Activated naive CD8-positive, alpha-beta T cell treated with anti-CD3 and anti-CD28 coated beads, Interleukin-2, amount 50 U/mL, for 16 hours (primary cell): ENCODE results near the gene AHCTF1.
"Not testable (repeated sequence)": the region's sequence is repeated elsewhere in the genome, so short reads cannot be mapped to it uniquely, and the experiment has no call there.

Experiments
- DNase-seq: peaks from one replicate; pipeline ENCODE4 v3.0.0-alpha.2; 2020; ENCODE audit warnings: low read depth, low spot score

AHCTF1 gene

GRCh38 chr1:246837418-246838117 is 94.2 kb downstream of the AHCTF1 start:
- DNase-seq: no peak

- no peak for DNase-seq
Observed at GRCh38 chr1:246836209-246836966, 95.4 kb downstream of the AHCTF1 start.

- DNase-seq: no peak
Observed at GRCh38 chr1:246831543-246831942, 100.2 kb downstream of the AHCTF1 start.

GRCh38 chr1:246828818-246829217 is 102.9 kb downstream of the AHCTF1 start:
- DNase-seq: no peak

DNA sequence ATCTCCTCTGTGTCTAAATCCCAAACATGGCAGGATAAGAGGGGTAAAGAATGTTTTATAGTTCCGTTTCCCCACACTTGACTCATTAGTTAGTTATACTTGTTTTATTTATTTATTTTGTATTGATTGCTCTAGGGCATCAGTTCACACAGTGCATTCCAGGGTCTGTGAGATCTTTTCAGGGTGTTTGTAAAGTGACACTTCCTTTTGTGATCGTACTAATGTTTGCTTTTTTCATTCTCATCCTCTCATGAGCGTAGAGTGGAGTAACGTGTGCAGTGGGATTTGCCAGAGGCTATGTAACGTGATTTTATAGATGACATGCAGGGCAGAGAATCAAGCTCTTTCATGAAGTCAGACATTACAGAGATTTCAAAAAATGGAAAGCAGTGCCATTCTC is 104.4 kb downstream of the AHCTF1 start:
- DNase-seq: no peak

DNA sequence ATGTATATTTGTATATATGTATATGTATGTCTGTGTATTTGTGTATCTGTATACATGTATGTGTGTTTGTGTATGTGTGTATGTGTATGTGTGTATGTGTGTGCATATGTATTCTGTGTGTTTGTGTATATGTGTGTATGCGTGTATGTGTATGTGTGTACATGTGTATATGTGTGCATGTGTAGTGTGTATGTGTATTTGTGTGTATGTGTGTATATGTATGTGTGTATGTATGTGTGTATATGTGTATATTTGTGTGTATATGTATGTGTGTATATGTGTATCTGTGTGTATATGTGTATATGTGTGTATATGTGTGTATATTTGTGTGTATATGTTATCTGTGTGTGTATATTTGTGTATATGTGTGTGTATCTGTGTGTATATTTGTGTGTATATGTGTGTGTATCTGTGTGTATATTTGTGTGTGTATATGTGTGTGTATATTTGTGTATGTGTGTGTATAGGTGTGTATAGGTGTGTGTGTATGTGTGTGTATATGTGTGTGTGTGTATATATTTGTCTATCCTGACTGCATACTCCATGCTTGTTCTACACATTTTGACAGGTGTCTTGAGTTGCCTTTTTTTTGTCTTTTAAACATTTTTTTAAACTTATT is 106.1 kb downstream of the AHCTF1 start:
- DNase-seq: no peak

DNA sequence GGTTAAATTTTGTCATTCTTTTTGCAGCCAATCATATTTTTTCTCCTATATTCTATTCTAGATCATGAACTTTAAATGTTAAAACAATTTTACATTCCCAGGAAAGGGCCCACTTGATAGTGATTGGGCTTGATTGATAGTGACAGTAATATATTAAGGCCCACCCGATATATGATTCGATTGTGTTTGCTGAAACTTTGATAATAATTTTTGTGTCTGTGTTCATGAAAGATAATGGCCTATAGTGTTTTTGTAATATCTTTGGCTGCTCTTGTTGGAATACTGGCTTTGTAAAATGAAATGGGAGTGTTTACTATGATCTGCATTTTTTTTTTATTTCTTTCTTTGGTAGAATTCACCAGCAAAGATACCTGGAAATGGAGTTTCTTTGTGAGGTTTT is 107.2 kb downstream of the AHCTF1 start:
- no peak for DNase-seq

- DNase-seq: not testable (repeated sequence)
Observed at GRCh38 chr1:246822154-246822553, 109.6 kb downstream of the AHCTF1 start.

GRCh38 chr1:246820666-246821065 is 111.1 kb downstream of the AHCTF1 start:
- no peak for DNase-seq

DNA sequence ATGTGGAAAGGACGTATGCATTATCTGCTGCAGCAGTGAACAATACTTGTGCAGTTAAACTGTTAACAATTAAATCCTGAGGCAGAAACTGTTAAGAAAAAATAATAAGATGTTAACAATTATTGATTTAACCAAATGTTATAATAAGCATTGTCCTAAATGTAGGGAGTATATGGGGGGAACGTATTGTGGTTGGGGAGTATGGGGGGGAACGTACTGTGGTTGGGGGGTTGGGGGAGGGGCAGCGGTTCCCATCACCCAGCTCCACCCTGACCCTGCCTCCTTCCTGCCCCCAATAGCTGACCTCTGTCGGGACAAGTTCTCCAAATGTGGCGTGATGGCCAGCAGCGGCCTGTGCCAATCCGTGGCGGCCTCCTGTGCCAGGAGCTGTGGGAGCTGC is 114.0 kb downstream of the AHCTF1 start:
- DNase-seq: not testable (repeated sequence)

GRCh38 chr1:246815693-246816270 is 116.0 kb downstream of the AHCTF1 start:
- no peak for DNase-seq

DNA sequence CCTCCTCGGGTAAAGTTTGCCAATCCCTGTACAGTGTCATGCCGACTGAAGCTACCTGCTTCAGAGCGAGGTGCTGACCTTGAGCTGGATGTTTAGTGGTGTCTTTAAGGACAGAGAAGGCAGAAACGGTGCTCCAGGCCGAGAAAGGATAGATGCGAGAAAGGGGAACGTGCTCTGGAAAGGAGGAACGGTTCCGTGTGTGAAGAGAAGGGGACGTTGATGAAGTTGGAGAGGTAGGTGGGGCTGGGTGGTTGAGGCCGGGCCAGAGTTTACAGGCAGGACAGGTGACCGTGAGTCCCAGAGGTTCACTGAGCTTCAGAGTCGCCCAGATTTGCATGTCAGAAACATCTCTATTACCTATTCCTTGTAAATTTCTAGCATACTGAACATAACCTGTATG is 116.9 kb downstream of the AHCTF1 start:
- DNase-seq: no peak

GRCh38 chr1:246813325-246813724 is 118.4 kb downstream of the AHCTF1 start:
- not testable (repeated sequence) for DNase-seq

DNA sequence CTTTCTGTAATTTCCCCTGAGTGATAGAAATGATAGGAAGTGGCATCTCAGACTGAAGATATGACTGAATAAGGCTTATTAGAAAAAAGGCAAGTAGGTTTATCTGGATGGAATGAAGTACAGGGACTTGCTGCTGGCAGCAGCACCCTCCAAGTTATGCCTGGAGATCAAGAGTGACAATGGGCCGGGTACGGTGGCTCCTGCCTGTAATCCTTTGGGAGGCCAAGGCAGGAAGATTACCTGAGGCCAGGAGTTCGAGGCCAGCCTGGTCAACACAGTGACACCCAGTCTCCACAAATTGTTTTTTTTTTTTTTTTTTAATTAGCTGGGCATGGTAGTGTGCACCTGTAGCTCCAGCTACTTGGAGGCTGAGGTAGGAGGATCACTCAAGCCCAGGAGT is 119.8 kb downstream of the AHCTF1 start:
- DNase-seq: no peak

GRCh38 chr1:246809473-246809872 is 122.3 kb downstream of the AHCTF1 start:
- DNase-seq: no peak

- no peak for DNase-seq
Observed at GRCh38 chr1:246805135-246805716, 126.5 kb downstream of the AHCTF1 start.

GRCh38 chr1:246803883-246804282 is 127.9 kb downstream of the AHCTF1 start:
- no peak for DNase-seq

- DNase-seq: no peak
Observed at GRCh38 chr1:246803373-246803772, 128.4 kb downstream of the AHCTF1 start.

DNA sequence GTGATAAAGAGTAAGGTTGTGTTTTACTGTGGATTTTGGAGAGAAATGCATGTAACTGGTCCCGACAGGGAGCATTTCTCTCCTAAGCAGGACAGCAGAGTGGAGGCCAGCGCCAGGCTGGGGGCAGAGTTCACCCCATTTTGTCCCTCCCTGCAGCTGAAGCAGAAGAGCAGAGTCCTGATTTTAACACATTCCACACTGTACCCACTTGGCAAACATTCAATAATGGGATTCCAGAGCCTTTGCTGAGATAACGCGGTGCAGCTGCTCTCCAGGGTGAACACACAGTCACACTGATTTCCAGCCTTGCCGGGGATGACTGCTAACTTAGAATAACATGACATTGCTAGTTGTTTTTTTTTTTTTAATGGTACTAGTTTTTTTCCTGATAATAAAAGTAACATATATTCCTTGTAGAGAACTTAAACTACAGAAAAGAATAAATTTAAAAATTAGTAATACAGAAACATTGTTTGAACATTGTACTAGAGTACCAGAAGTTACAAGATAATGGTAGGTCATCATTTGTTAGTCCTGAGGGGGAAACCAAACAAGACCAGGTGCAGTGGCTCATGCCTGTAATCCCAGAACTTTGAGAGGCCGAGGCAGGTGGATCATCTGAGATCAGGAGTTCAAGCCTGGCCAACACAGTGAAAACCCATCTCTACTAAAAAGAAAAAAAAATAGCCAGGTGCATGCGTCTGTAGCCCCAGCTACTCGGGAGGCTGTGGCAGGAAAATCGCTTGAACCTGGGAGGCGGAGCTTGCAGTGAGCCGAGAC is 130.3 kb downstream of the AHCTF1 start:
- no peak for DNase-seq

GRCh38 chr1:246800756-246801155 is 131.0 kb downstream of the AHCTF1 start:
- no peak for DNase-seq

DNA sequence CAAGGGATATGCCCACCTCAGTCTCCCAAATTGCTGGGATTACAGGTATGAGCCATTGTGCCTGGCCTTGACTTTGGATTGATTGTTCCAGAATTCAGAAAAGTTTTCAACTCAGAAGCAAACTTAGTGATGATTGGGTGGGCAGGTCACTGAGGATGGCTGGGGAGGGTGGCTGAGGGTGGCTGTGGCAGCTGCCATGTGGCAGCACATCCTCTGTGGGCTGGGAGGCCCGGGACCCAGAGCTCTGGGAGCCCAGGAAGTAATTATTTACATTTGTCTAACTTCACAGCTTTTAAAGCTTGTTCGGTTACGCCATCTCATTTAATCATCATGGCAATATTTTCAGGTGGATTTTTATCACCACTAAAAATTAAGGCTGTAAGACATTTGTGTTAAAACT is 131.4 kb downstream of the AHCTF1 start:
- DNase-seq: no peak
